Measurements from ENCODE around the gene BLACAT1. TPM values are rescaled to one million over a fixed set of nuclear protein-coding genes. Genes with fewer than 3 reads are reported as not detected.

Gene BLACAT1
- polyA plus RNA-seq, 1 of the 3 experiments (the other 2 are of a cell fraction): not detected

Small RNA genes within 50 kb of the gene (small RNA-seq; reads per million reads assigned to genes)
- 0 to 0.64 (median 0) reads per million in 7 experiments for gene MIR135B

Other genes with a start within 250 kb of the BLACAT1 start
- gene DSTYK, start 244.3 kb downstream of the BLACAT1 start, polyA plus RNA-seq (2012; rRNA removed): 4.4 and 6.4 TPM in 2 replicates
- gene TMCC2, start 228.1 kb downstream of the BLACAT1 start, polyA plus RNA-seq (2012; rRNA removed): 5.3 and 6.0 TPM in 2 replicates
- gene NUAK2, start 134.3 kb downstream of the BLACAT1 start, polyA plus RNA-seq (2012; rRNA removed): 6.8 and 11.1 TPM in 2 replicates
- gene KLHDC8A, start 99.1 kb downstream of the BLACAT1 start, polyA plus RNA-seq (2012; rRNA removed): 0.02 and 0.03 TPM in 2 replicates
- not detected in 2 replicates for gene LEMD1, start 34.0 kb downstream of the BLACAT1 start, polyA plus RNA-seq (2012; rRNA removed)
- 2.5 and 3.1 TPM in 2 replicates for gene CDK18, start 48.6 kb upstream of the BLACAT1 start, polyA plus RNA-seq (2012; rRNA removed)
- gene ELK4, start 176.0 kb upstream of the BLACAT1 start, polyA plus RNA-seq (2012; rRNA removed): 2.6 and 3.8 TPM in 2 replicates
- 4.6 and 4.7 TPM in 2 replicates for gene SLC45A3, start 224.5 kb upstream of the BLACAT1 start, polyA plus RNA-seq (2012; rRNA removed)